Left hindlimb (tissue), 1 donor: ENCODE results near the gene PCDHGA1.
A peak's percentile ranks its signal among the peaks of the same experiment; 100 is the strongest.
"Not testable (repeated sequence)": the region's sequence is repeated elsewhere in the genome, so short reads cannot be mapped to it uniquely, and the experiment has no call there.

Experiments
- DNase-seq: peaks from one replicate; pipeline ENCODE4 v3.0.0-alpha.2; 2018

PCDHGA1 gene

GRCh38 chr5:141330299-141331080 lies at the start of gene PCDHGA1:
PCDHGA1 (plus strand) TSS chr5:141330514.
- DNase-seq = no peak

- no peak for DNase-seq
Measured at GRCh38 chr5:141298376-141298775, 31.9 kb upstream of the PCDHGA1 start.

GRCh38 chr5:141303756-141304155 lies 26.6 kb upstream of the PCDHGA1 start, which contains the start of gene SLC25A2:
SLC25A2 (minus strand) TSS chr5:141304049; CDS start chr5:141303865, 184 bp downstream.
- DNase-seq = no peak

- no peak for DNase-seq
Measured at GRCh38 chr5:141306630-141307029, 23.7 kb upstream of the PCDHGA1 start.

- no peak for DNase-seq
Measured at GRCh38 chr5:141313711-141314110, 16.6 kb upstream of the PCDHGA1 start.

GRCh38 chr5:141316963-141317362 lies 13.4 kb upstream of the PCDHGA1 start:
- not testable (repeated sequence) for DNase-seq

GRCh38 chr5:141319202-141319601 lies 11.1 kb upstream of the PCDHGA1 start:
- no peak for DNase-seq

GRCh38 chr5:141319699-141320098 lies 10.6 kb upstream of the PCDHGA1 start:
- DNase-seq = no peak

- peak; percentile 92 for DNase-seq
Measured at GRCh38 chr5:141320225-141321169, 9.8 kb upstream of the PCDHGA1 start, which contains the start of gene TAF7. TAF7 (minus strand) TSS chr5:141320784; CDS start chr5:141320044, 740 bp downstream.

- DNase-seq = no peak
Measured at GRCh38 chr5:141322261-141322660, 8.1 kb upstream of the PCDHGA1 start.

GRCh38 chr5:141326088-141326854 lies 4.0 kb upstream of the PCDHGA1 start:
- peak; percentile 46 for DNase-seq

GRCh38 chr5:141328231-141328630 lies 2.1 kb upstream of the PCDHGA1 start:
- DNase-seq = no peak

GRCh38 chr5:141332571-141332970 lies 2.3 kb downstream of the PCDHGA1 start:
- not testable (repeated sequence) for DNase-seq

GRCh38 chr5:141338538-141339306 lies 8.4 kb downstream of the PCDHGA1 start, which contains the start of gene PCDHGA2:
PCDHGA2 (plus strand) TSS chr5:141338760.
- DNase-seq = no peak

GRCh38 chr5:141340781-141341354 lies 10.6 kb downstream of the PCDHGA1 start:
- DNase-seq = not testable (repeated sequence)

GRCh38 chr5:141342773-141343172 lies 12.5 kb downstream of the PCDHGA1 start:
- no peak for DNase-seq

GRCh38 chr5:141343242-141343952 lies 13.1 kb downstream of the PCDHGA1 start, which contains the start of gene PCDHGA3:
PCDHGA3 (plus strand) TSS chr5:141343829; CDS start chr5:141344034, 205 bp downstream.
- no peak for DNase-seq

GRCh38 chr5:141343953-141344463 lies 13.7 kb downstream of the PCDHGA1 start:
- DNase-seq = no peak

GRCh38 chr5:141345327-141345726 lies 15.0 kb downstream of the PCDHGA1 start:
- no peak for DNase-seq

- not testable (repeated sequence) for DNase-seq
Measured at GRCh38 chr5:141346017-141346416, 15.7 kb downstream of the PCDHGA1 start.
